WTC11 (cell line): Measurements from ENCODE around the gene CENPK. TPM values are rescaled to one million over a fixed set of nuclear protein-coding genes. Genes with fewer than 3 reads are reported as not detected.

Experiments
- ATAC-seq: fragments of 200-7000 bp; cut with Tn5 transposase; 2 replicates; pipeline ENCODE4 v1.10.0; 2021; ENCODE audit warnings: mild to moderate bottlenecking, moderate library complexity
- CTCF ChIA-PET: fragments of 300-600 bp; sonication (Branson Sonifier 250); formaldehyde crosslinking; loops from one replicate; lab custom pipeline; 2021; ENCODE audit warnings: antibody characterized with exemption; lab: Charles Lee
- POLR2A ChIA-PET: fragments of 350-600 bp; sonication (Branson Sonifier 250); formaldehyde crosslinking; loops from one replicate; lab custom pipeline; 2021; ENCODE audit warnings: antibody characterized with exemption; lab: Charles Lee
- DNase-seq: peaks from one replicate; pipeline ENCODE4 v3.0.0; 2021; ENCODE audit warnings: low spot score
- H3K27ac Mint-ChIP-seq: 2 replicates; pipeline ENCODE4 v1.8.0; 2021; ENCODE audit warnings: mixed read lengths
- H3K27me3 Mint-ChIP-seq: 2 replicates; pipeline ENCODE4 v1.8.0; 2021; ENCODE audit warnings: low read depth, mild to moderate bottlenecking, moderate library complexity, mixed read lengths
- H3K36me3 Mint-ChIP-seq: 2 replicates; pipeline ENCODE4 v1.8.0; 2021; ENCODE audit warnings: mixed read lengths
- H3K4me1 Mint-ChIP-seq: 2 replicates; pipeline ENCODE4 v1.8.0; 2022; ENCODE audit warnings: mixed read lengths
- H3K4me3 Mint-ChIP-seq: 2 replicates; pipeline ENCODE4 v1.8.0; 2021; ENCODE audit warnings: mild to moderate bottlenecking, moderate library complexity, mixed read lengths
- H3K9me3 Mint-ChIP-seq: 2 replicates; pipeline ENCODE4 v1.8.0; 2021; ENCODE audit warnings: mixed read lengths
- ETV6 ChIP-seq: sonication (generic); formaldehyde crosslinking; IDR thresholded peaks from 2 replicates; pipeline ENCODE4 v1.8.1; 2022; ENCODE audit warnings: mild to moderate bottlenecking, missing genetic modification reagents
- FOXJ3 ChIP-seq: sonication (generic); formaldehyde crosslinking; IDR thresholded peaks from 2 replicates; pipeline ENCODE4 v1.9.0; 2021; ENCODE audit warnings: missing genetic modification reagents, mild to moderate bottlenecking, borderline replicate concordance
- FOXK1 ChIP-seq: sonication (generic); formaldehyde crosslinking; IDR thresholded peaks from 2 replicates; pipeline ENCODE4 v1.8.0; 2022; ENCODE audit warnings: mild to moderate bottlenecking, moderate library complexity, missing genetic modification reagents
- KAT7 ChIP-seq: sonication (generic); formaldehyde crosslinking; IDR thresholded peaks from 2 replicates; pipeline ENCODE4 v1.8.1; 2023; ENCODE audit warnings: missing genetic modification reagents, mild to moderate bottlenecking, borderline replicate concordance
- MYBL2 ChIP-seq: sonication (generic); formaldehyde crosslinking; IDR thresholded peaks from 2 replicates; pipeline ENCODE4 v1.8.1; 2023; ENCODE audit warnings: mild to moderate bottlenecking, moderate library complexity, missing genetic modification reagents
- NFYB ChIP-seq: sonication (generic); formaldehyde crosslinking; conservative IDR thresholded peaks from 2 replicates; pipeline ENCODE4 v1.8.0; 2022; ENCODE audit warnings: low read depth, missing genetic modification reagents
- NR2C2 ChIP-seq: sonication (generic); formaldehyde crosslinking; IDR thresholded peaks from 2 replicates; pipeline ENCODE4 v1.8.0; 2022; ENCODE audit warnings: mild to moderate bottlenecking, missing genetic modification reagents
- NR3C1 ChIP-seq: sonication (generic); formaldehyde crosslinking; conservative IDR thresholded peaks from 2 replicates; pipeline ENCODE4 v1.8.1; 2023; ENCODE audit warnings: low read depth, mild to moderate bottlenecking, missing genetic modification reagents
- RORB ChIP-seq: fragments of 250-450 bp; sonication (Bioruptor Pico); IDR thresholded peaks from 2 replicates; pipeline ENCODE4 v1.9.0; 2021; ENCODE audit warnings: mild to moderate bottlenecking
- SMAD3 ChIP-seq: sonication (generic); formaldehyde crosslinking; IDR thresholded peaks from 2 replicates; pipeline ENCODE4 v1.8.0; 2022; ENCODE audit warnings: missing genetic modification reagents, mild to moderate bottlenecking, borderline replicate concordance
- ZNF263 ChIP-seq: sonication (generic); formaldehyde crosslinking; IDR thresholded peaks from 2 replicates; pipeline ENCODE4 v1.8.1; 2022; ENCODE audit warnings: low read depth, mild to moderate bottlenecking, moderate library complexity, missing genetic modification reagents
- total RNA-seq: library from RNA; stranded (reverse); gene quantifications from 3 replicates; pipeline ENCODE4 v1.2.3, GENCODE V29; 2021
- TF ChIP-seq, protein P1 (sequence below): sonication (generic); formaldehyde crosslinking; conservative IDR thresholded peaks from 2 replicates; pipeline ENCODE4 v1.8.1; 2023; ENCODE audit warnings: mild to moderate bottlenecking, low read depth, missing genetic modification reagents, moderate library complexity
- TF ChIP-seq, protein P2 (sequence below): sonication (generic); formaldehyde crosslinking; IDR thresholded peaks from 2 replicates; pipeline ENCODE4 v1.8.1; 2023; ENCODE audit warnings: mild to moderate bottlenecking, missing genetic modification reagents
- TF ChIP-seq, protein P3 (sequence below): sonication (generic); formaldehyde crosslinking; IDR thresholded peaks from 2 replicates; pipeline ENCODE4 v1.8.1; 2023; ENCODE audit warnings: mild to moderate bottlenecking, moderate library complexity, missing genetic modification reagents
- TF ChIP-seq, protein P4 (sequence below): sonication (generic); formaldehyde crosslinking; IDR thresholded peaks from 2 replicates; pipeline ENCODE4 v1.8.0; 2023; ENCODE audit warnings: missing genetic modification reagents, mild to moderate bottlenecking, borderline replicate concordance
- TF ChIP-seq, protein P5 (sequence below): fragments of 250-450 bp; sonication (Bioruptor Pico); IDR thresholded peaks from 2 replicates; pipeline ENCODE4 v1.9.0; 2021; ENCODE audit warnings: moderate library complexity, mild to moderate bottlenecking, inconsistent platforms, borderline replicate concordance

Gene CENPK
- total RNA-seq, 1 experiment from 2014 or later, result 37.5 TPM

DNA sequence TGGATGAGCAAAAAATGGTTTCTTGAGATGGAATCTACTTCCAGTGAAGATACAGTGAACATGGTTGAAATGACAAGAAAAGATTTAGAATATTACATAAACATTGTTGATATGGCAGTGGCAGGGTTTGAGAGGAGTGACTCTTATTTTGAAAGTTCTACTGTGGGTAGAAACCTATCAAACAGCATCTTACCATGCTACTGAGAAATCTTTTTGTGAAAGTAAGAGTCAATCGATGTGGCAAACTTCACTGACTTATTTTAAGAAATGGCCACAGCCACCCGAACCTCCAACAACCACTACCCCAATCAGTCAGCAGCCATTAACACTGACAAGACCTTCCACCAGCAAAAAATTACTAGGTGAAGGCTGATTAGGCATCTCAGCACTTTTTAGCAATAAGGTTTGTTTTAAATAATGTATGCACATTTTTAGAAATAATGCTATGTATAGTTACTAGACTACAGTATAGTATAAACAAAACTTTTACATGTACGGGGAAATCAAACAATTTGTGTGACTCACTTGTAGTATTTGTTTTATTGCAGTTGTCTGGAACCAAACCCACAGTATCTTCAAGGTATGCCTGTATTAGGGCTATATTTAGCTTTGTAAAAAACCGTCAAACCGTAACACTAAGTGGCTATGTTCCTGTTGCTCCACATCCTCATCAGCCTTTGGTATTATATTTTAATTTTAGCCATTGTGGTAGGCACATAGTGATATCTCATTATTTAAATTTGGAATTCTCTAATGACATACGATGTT, 50.6 kb downstream of the CENPK start:
- H3K4me1 Mint-ChIP-seq, result no peaks in the 10 kb centered on the region
- CTCF ChIA-PET, result no interaction called here

More for the DNA sequence above, 50.6 kb downstream of the CENPK start:
- Mint-ChIP-seq H3K4me3 (no peak overlapping the region), H3K9me3 (no peaks in the 10 kb centered on the region), H3K36me3 (peaks cover 3% of the 10 kb centered on the region; the same call in 1 of the 2 replicates), H3K27me3 (no peaks in the 10 kb centered on the region), H3K27ac (no peak overlapping the region)
- POLR2A ChIA-PET, result no interaction called here
- TF ChIP-seq MYBL2 (no peak), ETV6 (CRISPR knock-in tag) (no peak), RORB (CRISPR knock-in tag) (no peak), NR2C2 (CRISPR knock-in tag) (no peak), FOXK1 (CRISPR knock-in tag) (no peak), KAT7 (CRISPR knock-in tag) (no peak), ZNF263 (no peak), NR3C1 (no peak), SMAD3 (CRISPR knock-in tag) (no peak), NFYB (CRISPR knock-in tag) (no peak), FOXJ3 (CRISPR knock-in tag) (no peak)
- TF ChIP-seq, protein P1, sequence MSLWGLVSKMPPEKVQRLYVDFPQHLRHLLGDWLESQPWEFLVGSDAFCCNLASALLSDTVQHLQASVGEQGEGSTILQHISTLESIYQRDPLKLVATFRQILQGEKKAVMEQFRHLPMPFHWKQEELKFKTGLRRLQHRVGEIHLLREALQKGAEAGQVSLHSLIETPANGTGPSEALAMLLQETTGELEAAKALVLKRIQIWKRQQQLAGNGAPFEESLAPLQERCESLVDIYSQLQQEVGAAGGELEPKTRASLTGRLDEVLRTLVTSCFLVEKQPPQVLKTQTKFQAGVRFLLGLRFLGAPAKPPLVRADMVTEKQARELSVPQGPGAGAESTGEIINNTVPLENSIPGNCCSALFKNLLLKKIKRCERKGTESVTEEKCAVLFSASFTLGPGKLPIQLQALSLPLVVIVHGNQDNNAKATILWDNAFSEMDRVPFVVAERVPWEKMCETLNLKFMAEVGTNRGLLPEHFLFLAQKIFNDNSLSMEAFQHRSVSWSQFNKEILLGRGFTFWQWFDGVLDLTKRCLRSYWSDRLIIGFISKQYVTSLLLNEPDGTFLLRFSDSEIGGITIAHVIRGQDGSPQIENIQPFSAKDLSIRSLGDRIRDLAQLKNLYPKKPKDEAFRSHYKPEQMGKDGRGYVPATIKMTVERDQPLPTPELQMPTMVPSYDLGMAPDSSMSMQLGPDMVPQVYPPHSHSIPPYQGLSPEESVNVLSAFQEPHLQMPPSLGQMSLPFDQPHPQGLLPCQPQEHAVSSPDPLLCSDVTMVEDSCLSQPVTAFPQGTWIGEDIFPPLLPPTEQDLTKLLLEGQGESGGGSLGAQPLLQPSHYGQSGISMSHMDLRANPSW (CRISPR knock-in tag), result no peak
- TF ChIP-seq, protein P2, sequence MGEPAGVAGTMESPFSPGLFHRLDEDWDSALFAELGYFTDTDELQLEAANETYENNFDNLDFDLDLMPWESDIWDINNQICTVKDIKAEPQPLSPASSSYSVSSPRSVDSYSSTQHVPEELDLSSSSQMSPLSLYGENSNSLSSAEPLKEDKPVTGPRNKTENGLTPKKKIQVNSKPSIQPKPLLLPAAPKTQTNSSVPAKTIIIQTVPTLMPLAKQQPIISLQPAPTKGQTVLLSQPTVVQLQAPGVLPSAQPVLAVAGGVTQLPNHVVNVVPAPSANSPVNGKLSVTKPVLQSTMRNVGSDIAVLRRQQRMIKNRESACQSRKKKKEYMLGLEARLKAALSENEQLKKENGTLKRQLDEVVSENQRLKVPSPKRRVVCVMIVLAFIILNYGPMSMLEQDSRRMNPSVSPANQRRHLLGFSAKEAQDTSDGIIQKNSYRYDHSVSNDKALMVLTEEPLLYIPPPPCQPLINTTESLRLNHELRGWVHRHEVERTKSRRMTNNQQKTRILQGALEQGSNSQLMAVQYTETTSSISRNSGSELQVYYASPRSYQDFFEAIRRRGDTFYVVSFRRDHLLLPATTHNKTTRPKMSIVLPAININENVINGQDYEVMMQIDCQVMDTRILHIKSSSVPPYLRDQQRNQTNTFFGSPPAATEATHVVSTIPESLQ, result no peak
- TF ChIP-seq, protein P3, sequence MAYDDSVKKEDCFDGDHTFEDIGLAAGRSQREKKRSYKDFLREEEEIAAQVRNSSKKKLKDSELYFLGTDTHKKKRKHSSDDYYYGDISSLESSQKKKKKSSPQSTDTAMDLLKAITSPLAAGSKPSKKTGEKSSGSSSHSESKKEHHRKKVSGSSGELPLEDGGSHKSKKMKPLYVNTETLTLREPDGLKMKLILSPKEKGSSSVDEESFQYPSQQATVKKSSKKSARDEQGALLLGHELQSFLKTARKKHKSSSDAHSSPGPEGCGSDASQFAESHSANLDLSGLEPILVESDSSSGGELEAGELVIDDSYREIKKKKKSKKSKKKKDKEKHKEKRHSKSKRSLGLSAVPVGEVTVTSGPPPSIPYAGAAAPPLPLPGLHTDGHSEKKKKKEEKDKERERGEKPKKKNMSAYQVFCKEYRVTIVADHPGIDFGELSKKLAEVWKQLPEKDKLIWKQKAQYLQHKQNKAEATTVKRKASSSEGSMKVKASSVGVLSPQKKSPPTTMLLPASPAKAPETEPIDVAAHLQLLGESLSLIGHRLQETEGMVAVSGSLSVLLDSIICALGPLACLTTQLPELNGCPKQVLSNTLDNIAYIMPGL, result no peak
- TF ChIP-seq, protein P4, sequence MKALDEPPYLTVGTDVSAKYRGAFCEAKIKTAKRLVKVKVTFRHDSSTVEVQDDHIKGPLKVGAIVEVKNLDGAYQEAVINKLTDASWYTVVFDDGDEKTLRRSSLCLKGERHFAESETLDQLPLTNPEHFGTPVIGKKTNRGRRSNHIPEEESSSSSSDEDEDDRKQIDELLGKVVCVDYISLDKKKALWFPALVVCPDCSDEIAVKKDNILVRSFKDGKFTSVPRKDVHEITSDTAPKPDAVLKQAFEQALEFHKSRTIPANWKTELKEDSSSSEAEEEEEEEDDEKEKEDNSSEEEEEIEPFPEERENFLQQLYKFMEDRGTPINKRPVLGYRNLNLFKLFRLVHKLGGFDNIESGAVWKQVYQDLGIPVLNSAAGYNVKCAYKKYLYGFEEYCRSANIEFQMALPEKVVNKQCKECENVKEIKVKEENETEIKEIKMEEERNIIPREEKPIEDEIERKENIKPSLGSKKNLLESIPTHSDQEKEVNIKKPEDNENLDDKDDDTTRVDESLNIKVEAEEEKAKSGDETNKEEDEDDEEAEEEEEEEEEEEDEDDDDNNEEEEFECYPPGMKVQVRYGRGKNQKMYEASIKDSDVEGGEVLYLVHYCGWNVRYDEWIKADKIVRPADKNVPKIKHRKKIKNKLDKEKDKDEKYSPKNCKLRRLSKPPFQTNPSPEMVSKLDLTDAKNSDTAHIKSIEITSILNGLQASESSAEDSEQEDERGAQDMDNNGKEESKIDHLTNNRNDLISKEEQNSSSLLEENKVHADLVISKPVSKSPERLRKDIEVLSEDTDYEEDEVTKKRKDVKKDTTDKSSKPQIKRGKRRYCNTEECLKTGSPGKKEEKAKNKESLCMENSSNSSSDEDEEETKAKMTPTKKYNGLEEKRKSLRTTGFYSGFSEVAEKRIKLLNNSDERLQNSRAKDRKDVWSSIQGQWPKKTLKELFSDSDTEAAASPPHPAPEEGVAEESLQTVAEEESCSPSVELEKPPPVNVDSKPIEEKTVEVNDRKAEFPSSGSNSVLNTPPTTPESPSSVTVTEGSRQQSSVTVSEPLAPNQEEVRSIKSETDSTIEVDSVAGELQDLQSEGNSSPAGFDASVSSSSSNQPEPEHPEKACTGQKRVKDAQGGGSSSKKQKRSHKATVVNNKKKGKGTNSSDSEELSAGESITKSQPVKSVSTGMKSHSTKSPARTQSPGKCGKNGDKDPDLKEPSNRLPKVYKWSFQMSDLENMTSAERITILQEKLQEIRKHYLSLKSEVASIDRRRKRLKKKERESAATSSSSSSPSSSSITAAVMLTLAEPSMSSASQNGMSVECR (CRISPR knock-in tag), result no peak
- TF ChIP-seq, protein P5, sequence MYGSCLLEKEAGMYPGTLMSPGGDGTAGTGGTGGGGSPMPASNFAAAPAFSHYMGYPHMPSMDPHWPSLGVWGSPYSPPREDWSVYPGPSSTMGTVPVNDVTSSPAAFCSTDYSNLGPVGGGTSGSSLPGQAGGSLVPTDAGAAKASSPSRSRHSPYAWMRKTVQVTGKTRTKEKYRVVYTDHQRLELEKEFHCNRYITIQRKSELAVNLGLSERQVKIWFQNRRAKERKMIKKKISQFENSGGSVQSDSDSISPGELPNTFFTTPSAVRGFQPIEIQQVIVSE (CRISPR knock-in tag), result no peak
- DNase-seq, result no peak
- ATAC-seq, result no peak
